ENCODE data around the gene NASP. TPM values are rescaled to one million over a fixed set of nuclear protein-coding genes. Genes with fewer than 3 reads are reported as not detected.

The NASP gene
- total RNA-seq, 1 donor from 2014 or later, result 16.6 TPM

- DNase-seq (ENCODE audit: low read depth) (peak; percentile 74), FAIRE-seq (no peak)
- H3K4me3 ChIP-seq (ENCODE audit: low read depth, low read length), result no peak overlapping the region
- peaks cover 32% of the 10 kb centered on the region for H3K36me3 ChIP-seq (ENCODE audit: control insufficient read depth, insufficient read depth, low read length)
- TF ChIP-seq, protein P1, sequence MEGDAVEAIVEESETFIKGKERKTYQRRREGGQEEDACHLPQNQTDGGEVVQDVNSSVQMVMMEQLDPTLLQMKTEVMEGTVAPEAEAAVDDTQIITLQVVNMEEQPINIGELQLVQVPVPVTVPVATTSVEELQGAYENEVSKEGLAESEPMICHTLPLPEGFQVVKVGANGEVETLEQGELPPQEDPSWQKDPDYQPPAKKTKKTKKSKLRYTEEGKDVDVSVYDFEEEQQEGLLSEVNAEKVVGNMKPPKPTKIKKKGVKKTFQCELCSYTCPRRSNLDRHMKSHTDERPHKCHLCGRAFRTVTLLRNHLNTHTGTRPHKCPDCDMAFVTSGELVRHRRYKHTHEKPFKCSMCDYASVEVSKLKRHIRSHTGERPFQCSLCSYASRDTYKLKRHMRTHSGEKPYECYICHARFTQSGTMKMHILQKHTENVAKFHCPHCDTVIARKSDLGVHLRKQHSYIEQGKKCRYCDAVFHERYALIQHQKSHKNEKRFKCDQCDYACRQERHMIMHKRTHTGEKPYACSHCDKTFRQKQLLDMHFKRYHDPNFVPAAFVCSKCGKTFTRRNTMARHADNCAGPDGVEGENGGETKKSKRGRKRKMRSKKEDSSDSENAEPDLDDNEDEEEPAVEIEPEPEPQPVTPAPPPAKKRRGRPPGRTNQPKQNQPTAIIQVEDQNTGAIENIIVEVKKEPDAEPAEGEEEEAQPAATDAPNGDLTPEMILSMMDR (IDR thresholded peaks at IDR 0.05; ENCODE audit: insufficient read depth, low read length, severe bottlenecking), result no peak
- no peaks in the 10 kb centered on the region for H3K27me3 ChIP-seq (ENCODE audit: control insufficient read depth, insufficient read depth, low read length)
These were observed 70.9 kb downstream of the NASP start for GRCh38 chr1:45654540-45655280.

GRCh38 chr1:45656573-45657226 is 72.9 kb downstream of the NASP start:
- no peak for FAIRE-seq
- peaks cover 24% of the 10 kb centered on the region for H3K36me3 ChIP-seq (ENCODE audit: control insufficient read depth, insufficient read depth, low read length)
- no peaks in the 10 kb centered on the region for H3K27me3 ChIP-seq (ENCODE audit: control insufficient read depth, insufficient read depth, low read length)
- TF ChIP-seq, protein P1 (IDR thresholded peaks at IDR 0.05; ENCODE audit: insufficient read depth, low read length, severe bottlenecking), result no peak
- DNase-seq (ENCODE audit: low read depth), result no peak
- no peak overlapping the region for H3K4me3 ChIP-seq (ENCODE audit: low read depth, low read length)

DNA sequence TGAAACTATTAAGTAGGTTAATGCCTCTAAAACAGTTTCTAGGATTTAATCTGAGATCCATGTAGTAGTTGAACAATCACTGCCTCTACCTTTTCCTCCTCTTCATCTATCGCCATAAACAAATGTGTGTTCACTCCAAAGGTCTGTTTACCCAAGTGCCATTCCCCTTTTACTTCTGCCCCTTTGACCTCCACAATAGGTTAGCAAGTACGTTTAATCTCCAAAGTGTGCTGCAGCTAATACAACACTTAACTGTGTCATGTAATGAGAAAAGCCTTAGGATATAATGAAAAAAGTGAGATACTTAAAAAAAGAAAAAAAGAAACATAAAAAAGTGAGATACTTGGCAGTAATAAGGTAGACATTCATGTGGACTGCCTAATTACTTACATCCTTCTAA is 74.3 kb downstream of the NASP start:
- H3K27me3 ChIP-seq (ENCODE audit: control insufficient read depth, insufficient read depth, low read length), result no peaks in the 10 kb centered on the region

DNA sequence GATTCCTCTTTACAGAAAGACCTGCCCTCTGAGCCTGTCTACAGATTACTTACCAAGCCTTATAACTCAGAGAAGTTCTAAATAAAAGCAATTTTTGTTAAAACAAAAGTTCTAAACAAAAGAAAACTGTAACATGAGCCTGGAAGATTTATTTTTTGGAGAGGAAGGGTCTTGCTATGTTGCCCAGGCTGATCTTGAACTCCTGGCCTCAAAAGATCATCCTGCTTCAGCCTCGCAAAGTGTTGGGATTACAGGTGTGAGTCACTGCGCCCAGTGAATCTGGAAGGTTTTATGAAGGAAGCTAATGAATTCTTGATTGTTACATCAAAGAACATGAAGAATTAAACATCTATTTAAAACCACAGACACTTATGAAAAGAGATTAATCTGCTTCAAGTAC is 75.4 kb downstream of the NASP start:
- H3K4me3 ChIP-seq (ENCODE audit: low read depth, low read length), result no peak overlapping the region
- H3K27me3 ChIP-seq (ENCODE audit: control insufficient read depth, insufficient read depth, low read length), result no peaks in the 10 kb centered on the region
- H3K36me3 ChIP-seq (ENCODE audit: control insufficient read depth, insufficient read depth, low read length), result peaks cover 21% of the 10 kb centered on the region
- DNase-seq (ENCODE audit: low read depth), result no peak
- no peak for FAIRE-seq
- TF ChIP-seq, protein P1 (IDR thresholded peaks at IDR 0.05; ENCODE audit: insufficient read depth, low read length, severe bottlenecking), result no peak

More for the DNA sequence above, 74.3 kb downstream of the NASP start:
- Histone ChIP-seq H3K4me3 (ENCODE audit: low read depth, low read length) (no peak overlapping the region), H3K36me3 (ENCODE audit: control insufficient read depth, insufficient read depth, low read length) (peaks cover 23% of the 10 kb centered on the region)
- TF ChIP-seq, protein P1 (IDR thresholded peaks at IDR 0.05; ENCODE audit: insufficient read depth, low read length, severe bottlenecking), result no peak
- DNase-seq (ENCODE audit: low read depth) (no peak), FAIRE-seq (no peak)

- H3K27me3 ChIP-seq (ENCODE audit: control insufficient read depth, insufficient read depth, low read length), result no peaks in the 10 kb centered on the region
- no peak overlapping the region for H3K4me3 ChIP-seq (ENCODE audit: low read depth, low read length)
- peaks cover 20% of the 10 kb centered on the region for H3K36me3 ChIP-seq (ENCODE audit: control insufficient read depth, insufficient read depth, low read length)
- FAIRE-seq (no peak), DNase-seq (ENCODE audit: low read depth) (no peak)
- TF ChIP-seq, protein P1 (IDR thresholded peaks at IDR 0.05; ENCODE audit: insufficient read depth, low read length, severe bottlenecking), result no peak
These were observed 76.5 kb downstream of the NASP start for GRCh38 chr1:45660336-45660735.
